Upper lobe of right lung (tissue), 1 donor: ENCODE data around the gene GASK1B. TPM values are rescaled to one million over a fixed set of nuclear protein-coding genes. Genes with fewer than 3 reads are reported as not detected.
A peak's percentile ranks its signal among the peaks of the same experiment; 100 is the strongest.

Experiments
- ATAC-seq: fragments of 200-7000 bp; cut with Tn5 transposase; one replicate; pipeline ENCODE4 v1.9.1; 2020; ENCODE audit warnings: mild to moderate bottlenecking, moderate library complexity
- DNase-seq: peaks from one replicate; pipeline ENCODE4 v3.0.0-alpha.2; 2020
- H3K27ac ChIP-seq: fragments of 200-600 bp; one replicate; pipeline ENCODE4 v1.8.0; 2022
- H3K27me3 ChIP-seq: fragments of 200-600 bp; one replicate; pipeline ENCODE4 v1.8.0; 2022; ENCODE audit warnings: mild to moderate bottlenecking
- H3K36me3 ChIP-seq: fragments of 200-600 bp; one replicate; pipeline ENCODE4 v1.8.0; 2022
- H3K4me1 ChIP-seq: fragments of 200-600 bp; one replicate; pipeline ENCODE4 v1.8.0; 2022
- H3K4me3 ChIP-seq: fragments of 200-600 bp; one replicate; pipeline ENCODE4 v1.8.0; 2022; ENCODE audit warnings: mild to moderate bottlenecking
- H3K9me3 ChIP-seq: fragments of 200-600 bp; one replicate; pipeline ENCODE4 v1.8.0; 2022
- intact Hi-C: fragments of 100-400 bp; cut with DNase I; formaldehyde crosslinking; loops from one replicate; pipeline ENCODE4 v1.11.0; 2022
- long read RNA-seq: library from polyadenylated mRNA; unstranded; transcript quantifications from one replicate; pipeline ENCODE4 v2.0.0, GENCODE V29; 2021
- total RNA-seq: library from RNA; stranded (reverse); fragmentation: NEBNext Ultra II Directional; extraction: Animal tissue kit (Norgen Biotek cat#: 25700); gene quantifications from one replicate; pipeline ENCODE4 v1.2.1, GENCODE V29; 2021
- TF ChIP-seq, protein P1 (sequence below): fragments of 200-600 bp; IDR thresholded peaks from one replicate; pipeline ENCODE4 v1.8.0; 2022; ENCODE audit warnings: antibody characterized with exemption
- donor health status: DM: no; HTN: yes; CAD: no; lungs with severe emphysema.

GASK1B gene
- total RNA-seq, result 37.3 TPM
- long read RNA-seq, full-length matches to known transcripts, result 22 of 45 reads
- long read RNA-seq, partial matches to known transcripts, result 18 of 45 reads
- long read RNA-seq, other reads (novel, unspliced or antisense), result 5 of 45 reads

DNA sequence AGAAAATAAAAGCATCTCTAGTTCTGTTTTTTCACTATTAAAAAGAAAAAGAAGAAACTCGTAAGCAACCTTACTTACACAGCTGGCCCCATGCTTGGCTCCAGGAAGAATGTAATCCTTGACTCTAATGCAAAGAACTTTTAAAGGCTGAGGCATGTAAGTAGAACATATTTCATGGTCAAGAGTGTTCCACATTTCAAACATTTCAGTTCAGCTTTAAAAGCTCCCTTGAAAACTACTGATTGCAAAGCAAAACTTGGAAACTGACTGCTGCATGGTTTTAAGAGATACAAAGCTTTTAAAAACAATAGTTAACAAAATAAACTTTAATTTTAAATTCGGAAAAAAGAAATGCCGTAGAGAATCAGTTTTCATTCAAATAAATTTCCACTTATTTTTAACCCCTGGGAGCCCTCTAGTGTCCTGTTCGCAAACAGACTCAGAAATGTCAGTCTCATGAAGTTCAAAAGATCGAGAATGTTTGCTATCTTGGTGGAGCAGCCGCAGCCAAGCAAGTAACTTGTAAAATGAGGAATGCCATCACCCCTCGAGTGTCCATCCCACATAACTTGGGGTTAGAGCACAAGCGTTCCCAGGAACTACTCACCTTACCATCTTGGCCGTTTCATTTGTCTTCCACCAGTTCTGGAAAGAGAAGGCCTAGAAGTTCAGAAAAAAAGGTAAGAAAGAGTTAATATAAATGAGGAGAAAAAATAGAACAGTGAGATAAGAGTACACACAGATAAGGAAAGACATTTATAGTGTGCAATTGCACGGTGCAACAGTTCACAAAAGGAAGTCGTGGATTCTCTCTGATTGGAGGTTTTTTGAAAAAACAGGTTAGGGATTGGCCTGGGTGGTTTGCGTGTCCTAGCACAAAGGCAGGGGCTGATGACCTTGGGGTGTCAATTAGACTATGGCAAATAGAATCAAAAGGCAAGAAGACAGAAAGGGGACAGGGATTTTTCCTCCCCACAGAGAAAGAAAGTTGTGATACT lies at the start of gene GASK1B:
Gene GASK1B, minus strand, starts transcription at position 765 of the 998 bp plus-strand sequence. CDS start 1,650 bp downstream, outside the sequence.
- Histone ChIP-seq H3K36me3 (no peaks in the 10 kb centered on the region), H3K27ac (peak within 1 kb of the TSS; percentile 61), H3K9me3 (no peaks in the 10 kb centered on the region), H3K4me3 (peak within 1 kb of the TSS; percentile 52), H3K27me3 (no peaks in the 10 kb centered on the region), H3K4me1 (peaks cover 14% of the 10 kb centered on the region)
- intact Hi-C loops, result loop anchor here (10.0 kb wide), 1 partner anchor 178 kb away; no protein-coding TSS in a partner anchor
- TF ChIP-seq, protein P1, sequence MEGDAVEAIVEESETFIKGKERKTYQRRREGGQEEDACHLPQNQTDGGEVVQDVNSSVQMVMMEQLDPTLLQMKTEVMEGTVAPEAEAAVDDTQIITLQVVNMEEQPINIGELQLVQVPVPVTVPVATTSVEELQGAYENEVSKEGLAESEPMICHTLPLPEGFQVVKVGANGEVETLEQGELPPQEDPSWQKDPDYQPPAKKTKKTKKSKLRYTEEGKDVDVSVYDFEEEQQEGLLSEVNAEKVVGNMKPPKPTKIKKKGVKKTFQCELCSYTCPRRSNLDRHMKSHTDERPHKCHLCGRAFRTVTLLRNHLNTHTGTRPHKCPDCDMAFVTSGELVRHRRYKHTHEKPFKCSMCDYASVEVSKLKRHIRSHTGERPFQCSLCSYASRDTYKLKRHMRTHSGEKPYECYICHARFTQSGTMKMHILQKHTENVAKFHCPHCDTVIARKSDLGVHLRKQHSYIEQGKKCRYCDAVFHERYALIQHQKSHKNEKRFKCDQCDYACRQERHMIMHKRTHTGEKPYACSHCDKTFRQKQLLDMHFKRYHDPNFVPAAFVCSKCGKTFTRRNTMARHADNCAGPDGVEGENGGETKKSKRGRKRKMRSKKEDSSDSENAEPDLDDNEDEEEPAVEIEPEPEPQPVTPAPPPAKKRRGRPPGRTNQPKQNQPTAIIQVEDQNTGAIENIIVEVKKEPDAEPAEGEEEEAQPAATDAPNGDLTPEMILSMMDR, result peak; percentile 58
- ATAC-seq (peak; percentile 58), DNase-seq (no peak)

GRCh38 chr4:158219623-158220022 lies 46.8 kb upstream of the GASK1B start:
- intact Hi-C loops, result no loop called here
- TF ChIP-seq, protein P1, result no peak
- ATAC-seq (no peak), DNase-seq (no peak)
- Histone ChIP-seq H3K27ac (no peak overlapping the region), H3K36me3 (peaks cover 4% of the 10 kb centered on the region), H3K4me3 (no peak overlapping the region), H3K27me3 (no peaks in the 10 kb centered on the region), H3K9me3 (no peaks in the 10 kb centered on the region), H3K4me1 (no peaks in the 10 kb centered on the region)

GRCh38 chr4:158217763-158218162 lies 44.9 kb upstream of the GASK1B start:
- Histone ChIP-seq H3K4me3 (no peak overlapping the region), H3K27ac (no peak overlapping the region), H3K36me3 (peaks cover 4% of the 10 kb centered on the region), H3K27me3 (no peaks in the 10 kb centered on the region), H3K4me1 (no peaks in the 10 kb centered on the region), H3K9me3 (no peaks in the 10 kb centered on the region)
- intact Hi-C loops, result no loop called here
- TF ChIP-seq, protein P1, result no peak
- DNase-seq (no peak), ATAC-seq (no peak)

- TF ChIP-seq, protein P1, result no peak
- Histone ChIP-seq H3K36me3 (peaks cover 4% of the 10 kb centered on the region), H3K27ac (no peak overlapping the region), H3K4me3 (no peak overlapping the region), H3K9me3 (no peaks in the 10 kb centered on the region), H3K27me3 (no peaks in the 10 kb centered on the region), H3K4me1 (peaks cover 6% of the 10 kb centered on the region)
- ATAC-seq, result no peak
- intact Hi-C loops, result no loop called here
- no peak for DNase-seq
Observed at GRCh38 chr4:158214856-158215255, 42.0 kb upstream of the GASK1B start.

DNA sequence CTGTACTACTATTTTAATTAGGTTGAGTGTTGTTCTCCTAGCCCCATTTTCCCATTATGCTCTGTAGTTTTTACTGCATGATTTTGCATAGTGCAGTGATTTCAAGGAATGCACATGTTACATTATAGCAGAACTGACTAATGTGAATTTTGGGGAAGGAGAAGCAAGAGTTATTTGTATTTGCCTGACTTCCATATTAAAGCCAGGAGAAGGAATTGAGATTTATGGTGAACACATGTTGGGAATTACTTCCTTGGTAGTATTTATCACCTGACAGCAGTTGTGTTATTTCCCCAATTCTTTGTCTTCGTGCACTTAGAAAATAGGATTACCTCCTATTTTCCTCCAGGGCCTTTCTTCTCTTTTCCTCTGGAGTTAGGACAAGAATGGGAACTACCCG lies 40.6 kb upstream of the GASK1B start:
- intact Hi-C loops, result no loop called here

More for the DNA sequence above, 40.6 kb upstream of the GASK1B start:
- Histone ChIP-seq H3K4me1 (peaks cover 6% of the 10 kb centered on the region), H3K36me3 (no peaks in the 10 kb centered on the region), H3K27ac (no peak overlapping the region), H3K4me3 (no peak overlapping the region), H3K27me3 (no peaks in the 10 kb centered on the region), H3K9me3 (no peaks in the 10 kb centered on the region)
- TF ChIP-seq, protein P1, result no peak
- no peak for DNase-seq
- no peak for ATAC-seq
